Measurements from ENCODE around the gene SOCS1.

The SOCS1 gene

DNA sequence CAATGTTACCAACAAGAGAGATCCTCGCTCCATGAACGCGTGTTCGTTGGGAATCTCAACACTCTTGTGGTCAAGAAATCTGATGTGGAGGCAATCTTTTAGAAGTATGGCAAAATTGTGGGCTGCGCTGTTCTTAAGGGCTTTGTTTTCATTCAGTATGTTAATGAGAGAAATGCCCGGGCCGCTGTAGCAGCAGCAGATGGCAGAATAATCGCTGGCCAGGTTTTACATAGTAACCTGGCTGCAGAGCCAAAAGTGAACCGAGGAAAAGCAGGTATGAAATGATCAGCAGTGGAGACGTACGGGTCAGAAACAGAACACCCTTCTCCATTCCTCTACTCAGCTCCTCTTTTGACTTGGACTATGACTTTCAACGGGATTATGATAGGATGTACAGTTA, 13.3 kb downstream of the SOCS1 start:
- DNase-seq: no peak

GRCh38 chr16:11241480-11242204, 14.4 kb downstream of the SOCS1 start:
- no peak for DNase-seq

DNA sequence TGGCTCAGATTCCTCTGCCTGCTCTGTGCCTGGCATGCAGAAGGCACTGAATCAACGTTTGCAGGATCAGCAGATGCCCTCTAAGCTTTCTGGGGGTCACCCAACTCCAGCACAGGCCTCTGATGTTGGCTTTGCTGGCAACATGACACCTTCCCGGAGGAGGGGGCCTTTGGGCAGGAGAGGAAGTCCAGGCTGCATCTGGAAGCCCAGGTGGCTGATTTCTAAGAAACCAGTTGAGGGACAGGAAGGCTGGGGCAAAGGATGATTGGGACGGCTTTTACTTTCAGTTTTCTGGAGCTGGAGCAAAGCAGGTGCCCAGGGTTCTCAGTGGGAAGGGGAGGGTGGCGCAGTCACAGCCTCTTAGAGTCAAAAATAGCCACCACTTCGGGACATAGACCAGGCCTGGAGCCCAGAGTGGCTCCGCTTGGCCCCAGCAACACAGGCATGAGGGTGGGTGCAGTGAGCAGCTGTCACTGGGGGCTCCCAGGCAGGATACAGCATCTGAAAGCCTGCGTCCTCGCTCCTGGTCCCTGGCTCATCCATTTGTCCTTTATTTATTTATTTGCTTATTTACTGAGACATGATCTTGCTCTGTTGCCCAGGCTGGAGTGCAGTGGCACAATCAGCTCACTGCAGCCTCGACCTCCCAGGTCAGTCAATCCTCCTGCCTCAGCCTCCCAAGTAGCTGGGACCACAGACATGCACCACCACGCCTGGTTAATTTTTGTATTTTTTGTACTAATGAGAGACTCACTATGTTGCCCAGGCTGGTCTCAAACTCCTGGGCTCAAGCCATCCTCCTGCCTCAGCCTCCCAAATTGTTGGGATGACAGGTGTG, 15.1 kb downstream of the SOCS1 start:
- DNase-seq: no peak

- DNase-seq: no peak
These were observed 16.1 kb downstream of the SOCS1 start for GRCh38 chr16:11239644-11240632.

DNA sequence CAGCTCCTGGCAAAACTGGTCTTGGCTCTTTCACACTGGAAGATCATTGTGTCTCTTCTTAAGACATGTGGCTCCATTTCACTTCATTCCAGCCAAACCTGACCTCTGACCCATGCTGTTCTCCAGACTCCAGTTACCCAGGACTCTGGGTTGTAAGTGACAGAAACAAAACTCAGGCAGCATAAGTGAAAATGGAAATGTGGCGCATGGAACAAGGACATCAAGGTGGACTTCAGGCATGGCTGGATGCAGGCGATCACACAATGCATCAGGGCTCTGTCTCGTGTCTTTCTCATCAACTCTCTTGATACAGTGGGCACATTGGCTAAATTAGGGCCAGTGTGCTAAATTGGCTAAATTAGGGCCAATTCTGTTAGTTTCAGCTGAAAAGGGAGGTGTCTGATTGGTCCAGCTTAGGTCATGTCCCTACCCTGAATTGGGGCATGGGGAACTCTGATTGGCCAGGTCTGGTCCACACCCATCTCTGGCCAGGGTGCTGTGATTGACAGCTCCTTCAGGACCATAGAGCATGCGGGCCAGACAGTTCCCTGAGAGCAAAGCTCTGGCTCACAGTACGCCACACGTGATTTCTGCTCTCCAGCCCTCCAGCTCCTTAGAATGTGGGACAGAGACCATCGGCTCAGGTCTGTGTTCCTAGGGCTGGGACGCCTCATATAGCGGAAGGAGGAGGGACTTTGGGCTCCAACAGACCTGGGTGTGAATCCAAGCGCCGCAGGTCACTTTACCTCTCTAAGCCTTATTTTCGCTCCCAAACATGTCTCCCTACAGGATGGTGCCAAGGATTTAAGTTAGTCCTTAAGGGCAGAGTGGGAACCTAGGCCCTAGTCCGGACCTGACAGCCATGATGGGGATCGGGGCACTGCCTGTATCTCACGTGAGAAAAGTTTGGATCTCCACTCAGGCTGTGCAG, 17.5 kb downstream of the SOCS1 start:
- no peak for DNase-seq

- DNase-seq: no peak
These were observed 19.3 kb downstream of the SOCS1 start for GRCh38 chr16:11236461-11237254.

- DNase-seq: no peak
These were observed 20.4 kb downstream of the SOCS1 start for GRCh38 chr16:11235703-11235991.

DNA sequence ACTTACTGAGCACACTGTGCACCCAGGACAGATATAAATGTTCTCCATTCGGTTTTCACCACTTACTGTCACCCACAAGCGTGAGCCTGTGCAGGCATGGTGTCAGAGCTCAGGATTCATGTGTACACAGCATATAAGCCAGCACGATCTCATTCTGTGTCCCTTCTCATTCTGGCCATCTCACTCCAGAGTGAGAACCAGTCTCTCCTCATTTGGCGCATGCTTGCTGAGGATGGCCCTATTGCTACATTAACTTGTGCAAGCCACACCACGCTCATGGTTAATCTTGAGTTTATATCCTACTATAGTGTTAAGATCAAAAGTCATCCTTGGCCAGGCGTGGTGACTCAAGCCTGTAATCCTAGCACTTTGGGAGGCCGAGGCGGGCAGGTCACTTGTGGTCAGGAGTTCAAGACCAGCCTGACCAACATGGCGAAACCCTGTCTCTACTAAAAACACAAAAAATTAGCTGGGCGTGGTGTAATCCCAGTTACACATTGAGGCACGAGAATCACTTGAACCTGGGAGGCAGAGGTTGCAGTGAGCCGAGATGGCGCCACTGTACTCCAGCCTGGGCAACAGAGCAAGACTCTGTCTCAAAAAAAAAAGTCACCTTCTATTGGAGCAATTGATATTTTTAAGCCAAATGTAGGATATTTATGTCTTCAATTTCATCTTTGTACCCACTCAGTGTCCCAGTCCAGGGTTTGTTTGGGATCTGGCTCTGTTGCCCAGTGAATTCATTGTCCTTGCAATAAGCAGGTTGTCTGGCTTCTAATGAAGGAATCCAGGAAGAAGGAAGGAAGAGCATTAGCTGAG, 20.9 kb downstream of the SOCS1 start:
- no peak for DNase-seq

- no peak for DNase-seq
These were observed 22.2 kb downstream of the SOCS1 start for GRCh38 chr16:11233727-11234376.

GRCh38 chr16:11232852-11233726, 22.9 kb downstream of the SOCS1 start:
- no peak for DNase-seq

DNA sequence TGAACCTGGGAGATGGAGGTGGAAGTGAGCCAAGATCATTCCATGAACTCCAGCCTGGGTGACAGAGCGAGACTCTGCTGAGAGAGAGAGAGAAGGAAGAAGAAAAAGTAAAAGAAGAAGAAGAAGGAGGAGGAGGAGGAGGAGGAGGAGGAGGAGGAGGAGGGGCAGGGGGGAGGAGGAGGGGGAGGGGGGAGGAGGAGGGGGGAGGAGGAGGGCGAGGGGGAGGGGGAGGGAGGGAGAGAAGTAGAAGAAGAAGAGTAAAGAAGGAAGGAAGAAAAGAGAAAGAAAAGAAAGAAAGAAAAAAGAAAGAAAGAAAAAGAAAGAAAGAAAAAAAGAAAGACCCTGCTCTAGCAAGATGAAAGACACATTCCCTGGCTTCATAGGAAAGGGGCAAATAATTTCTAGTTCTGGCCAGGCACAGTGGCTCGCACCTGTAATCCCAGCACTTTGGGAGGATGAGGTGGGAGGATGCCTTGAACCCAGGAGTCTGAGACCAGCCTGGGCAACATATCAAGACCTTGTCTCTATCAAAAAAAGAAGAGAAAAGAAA, 23.6 kb downstream of the SOCS1 start:
- DNase-seq: no peak

DNA sequence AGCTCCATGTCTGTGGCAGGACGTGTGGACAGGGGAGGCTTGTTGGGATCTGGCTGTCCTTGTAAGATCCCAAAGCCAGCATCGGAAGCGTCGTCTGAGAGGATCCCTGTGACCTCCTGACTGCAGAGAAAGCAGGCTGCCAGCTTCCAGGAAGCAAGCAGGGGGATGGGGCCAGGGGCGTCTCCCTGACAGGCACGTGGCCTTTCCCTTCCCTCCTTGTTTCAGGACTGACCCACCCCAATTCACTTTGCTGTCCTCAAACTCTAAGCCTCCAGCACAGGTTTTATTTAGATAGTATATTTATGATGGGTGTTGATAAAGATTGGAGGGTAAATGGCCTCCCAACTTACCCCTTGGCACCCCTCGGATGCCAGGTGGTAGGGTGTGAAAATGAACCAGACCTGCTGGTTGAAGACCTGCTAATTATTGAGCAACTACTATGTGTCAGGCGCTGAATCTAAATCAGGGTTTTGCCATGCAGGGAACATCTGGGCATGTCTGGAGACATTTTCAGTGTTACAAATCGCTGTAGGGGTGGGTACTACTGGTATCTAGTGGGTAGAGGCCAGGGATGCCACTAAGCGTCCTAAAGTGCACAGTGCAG, 24.5 kb downstream of the SOCS1 start:
- no peak for DNase-seq

DNA sequence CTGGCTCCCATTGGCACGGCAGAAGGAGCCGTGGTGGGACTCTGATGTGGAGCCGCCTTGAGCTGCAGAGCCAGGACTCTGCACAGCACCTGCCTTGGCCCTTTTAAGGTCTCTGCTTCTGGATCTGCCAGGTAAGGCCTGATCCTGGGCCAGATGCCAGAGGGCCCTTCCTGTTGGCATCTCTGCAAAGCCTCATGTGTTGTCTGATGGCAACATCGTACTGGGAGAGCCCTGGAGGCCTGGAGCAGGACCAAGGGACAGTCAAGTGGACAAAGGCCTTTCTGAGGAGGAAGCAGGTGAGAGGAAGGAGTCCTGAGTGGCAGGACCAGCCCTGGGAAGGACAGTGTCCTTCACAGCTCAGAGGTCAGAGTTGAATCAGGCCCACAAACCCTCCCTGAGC, 26.1 kb downstream of the SOCS1 start:
- no peak for DNase-seq

DNA sequence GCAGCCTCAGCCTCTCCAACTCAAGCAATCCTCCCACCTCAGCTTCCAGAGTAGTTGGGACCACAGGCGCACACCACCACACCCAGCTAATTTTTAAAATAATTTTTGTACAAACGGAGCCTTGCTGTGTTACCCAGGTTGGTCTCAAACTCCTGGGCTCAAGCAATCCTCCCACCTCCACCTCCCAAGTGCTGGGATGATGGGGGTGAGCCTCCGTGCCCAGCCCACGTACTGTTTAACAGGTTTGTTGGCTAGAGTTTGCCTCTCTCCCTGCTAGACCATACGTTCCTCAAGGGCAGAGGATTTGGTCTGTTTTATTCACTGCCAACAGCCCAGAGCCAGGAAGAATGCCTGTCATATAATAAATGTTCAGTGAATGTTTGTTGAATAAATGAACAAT, 26.6 kb downstream of the SOCS1 start:
- DNase-seq: no peak

DNA sequence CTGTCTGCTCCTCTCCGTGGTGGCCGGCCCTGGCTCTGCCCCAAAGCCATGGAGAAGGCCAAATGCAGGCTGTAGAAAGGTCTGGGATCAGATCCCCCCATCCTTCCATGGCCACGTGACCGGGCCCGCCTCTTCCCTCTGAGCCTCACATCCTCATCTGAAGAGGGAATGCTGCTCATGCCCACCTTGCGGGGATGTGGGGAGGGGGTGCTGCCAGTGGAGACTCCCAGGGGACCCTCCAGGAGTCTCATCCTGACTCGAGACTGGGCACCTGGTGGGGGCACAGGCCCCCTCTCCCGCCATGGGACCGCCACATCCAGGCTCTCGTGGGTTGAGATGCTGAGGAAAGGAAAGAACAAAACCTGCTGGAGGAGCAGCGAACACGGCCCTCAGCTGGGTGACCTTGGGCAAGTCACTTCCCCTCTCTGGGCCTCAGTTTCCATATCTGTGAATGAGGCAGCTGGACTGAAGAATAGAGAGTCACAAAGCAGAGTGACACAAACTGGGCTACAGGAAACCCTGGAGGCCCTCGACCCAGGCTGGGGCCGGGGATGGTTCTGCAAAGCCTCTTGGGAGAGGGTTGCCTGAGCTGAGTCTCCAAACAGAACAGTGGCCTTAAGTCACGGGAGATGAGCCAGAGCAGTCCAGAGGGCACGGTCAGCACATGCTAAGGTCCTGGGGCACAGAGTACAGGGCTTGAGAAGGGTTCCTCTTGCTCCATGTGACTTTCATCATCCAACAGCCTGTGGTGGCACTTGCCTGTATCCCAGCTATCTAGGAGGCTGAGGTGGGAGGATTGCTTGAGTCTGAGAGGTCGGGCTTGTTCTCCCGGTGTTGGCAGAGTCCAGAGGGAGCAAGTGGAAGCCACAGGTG, 30.1 kb downstream of the SOCS1 start:
- DNase-seq: no peak

DNA sequence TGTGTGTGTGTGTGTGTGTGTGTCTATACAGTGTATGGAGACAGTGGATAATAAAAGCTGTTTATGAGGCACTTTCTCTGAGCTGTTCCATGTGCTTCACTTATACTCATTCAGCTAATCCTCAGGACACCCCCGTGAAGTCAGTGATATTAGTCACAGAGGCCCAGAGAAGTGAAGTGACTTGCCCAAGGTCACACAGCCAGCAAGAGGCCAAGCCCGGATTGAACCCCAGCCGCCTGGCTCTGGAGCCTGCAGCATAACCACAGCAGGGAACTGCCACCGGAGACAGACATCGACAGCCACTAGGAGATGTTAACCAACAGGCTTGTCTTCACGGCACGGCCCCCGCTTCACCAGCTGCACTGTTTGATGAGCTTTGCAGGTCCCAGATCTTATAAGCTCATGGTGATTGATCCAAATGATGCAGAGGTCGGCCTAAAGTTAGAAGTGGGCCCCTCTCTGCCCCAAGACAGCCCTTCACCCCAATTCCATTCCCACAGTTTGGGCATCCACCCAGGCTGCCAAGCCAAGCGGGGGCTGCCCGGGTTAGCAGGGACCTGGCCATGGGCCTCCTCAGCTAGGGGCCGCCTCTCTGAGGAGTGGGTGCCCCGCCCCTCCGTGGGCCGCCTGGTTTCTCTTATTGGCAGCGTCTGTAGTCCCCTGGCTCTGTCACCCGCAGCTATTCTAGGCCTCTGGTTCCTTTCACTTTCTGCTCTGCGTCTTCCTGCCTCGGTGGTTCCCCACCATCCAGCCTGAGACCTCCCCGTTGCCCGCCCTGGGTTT, 30.9 kb downstream of the SOCS1 start:
- no peak for DNase-seq

Measured in NCI-H2227 treated with DMSO at 0.1 percent for 48 hours (cell line).